HEK293T (cell line): Measurements from ENCODE around the gene SYNPR.

Experiments used
- BHLHE40 ChIP-seq: fragments of 450-650 bp; IDR thresholded peaks from 2 replicates; pipeline ENCODE4 v1.6.1; 2016; ENCODE audit warnings: mild to moderate bottlenecking, moderate library complexity, borderline replicate concordance
- FOXK2 ChIP-seq: fragments of 450-650 bp; IDR thresholded peaks from 2 replicates; pipeline ENCODE4 v1.6.1; 2016; ENCODE audit warnings: mild to moderate bottlenecking
- SP1 ChIP-seq: fragments of 450-650 bp; IDR thresholded peaks from 2 replicates; pipeline ENCODE4 v1.6.1; 2017
- SUZ12 ChIP-seq: fragments of 450-650 bp; IDR thresholded peaks from 2 replicates; pipeline ENCODE4 v1.6.1; 2016; ENCODE audit warnings: mild to moderate bottlenecking

- TF ChIP-seq SP1 (no peak), FOXK2 (no peak), BHLHE40 (no peak), SUZ12 (no peak)
Observed at GRCh38 chr3:63279005-63279841, 1.1 kb downstream of the SYNPR start.
